SK-N-SH (cell line): ENCODE results near the gene TSG101. TPM values are rescaled to one million over a fixed set of nuclear protein-coding genes. Genes with fewer than 3 reads are reported as not detected.

ENCODE experiments used
- CTCF ChIA-PET: fragments of 300-600, 350-600 bp; formaldehyde crosslinking; extraction: SDS; loops from one replicate; lab custom pipeline; 2021; lab: Yijun Ruan, JAX
- POLR2A ChIA-PET: fragments of 350-600 bp; sonication (Branson Sonifier 250); formaldehyde crosslinking; extraction: SDS; loops from one replicate; lab custom pipeline; 2020; ENCODE audit warnings: antibody characterized with exemption, inconsistent platforms; lab: Yijun Ruan, JAX
- DNase-seq: peaks from one replicate; pipeline ENCODE4 v3.0.0; 2012
- H2AFZ ChIP-seq: fragments of 200-600 bp; sonication (generic); 2 replicates; pipeline ENCODE4 v1.8.1; 2016; ENCODE audit warnings: antibody characterized with exemption, mild to moderate bottlenecking, low read depth
- H3F3A ChIP-seq: fragments of 200-600 bp; sonication (generic); replicated peaks from 2 replicates; pipeline ENCODE3; 2016; ENCODE audit warnings: antibody characterized with exemption, mild to moderate bottlenecking; ENCODE audit not compliant: insufficient read depth
- H3K27ac ChIP-seq, 2 experiments: fragments of 200-500 bp in 1 of 2; fragments of 200-600 bp in 1 of 2; sonication (Bioruptor generic) in 1 of 2; sonication (generic), shearing (Covaris generic) in 1 of 2; 2 replicates each; pipeline versions ENCODE4 v1.5.1 to v1.6.1; 2014 to 2016; ENCODE audit warnings: low read depth in 2 of 2, inconsistent platforms in 1 of 2, low read length in 1 of 2, mild to moderate bottlenecking in 1 of 2, mixed read lengths in 1 of 2
- H3K27me3 ChIP-seq: fragments of 200-600 bp; sonication (generic), shearing (Covaris generic); 2 replicates; pipeline ENCODE4 v1.6.1; 2016; ENCODE audit warnings: mixed run types; ENCODE audit not compliant: insufficient read depth
- H3K36me3 ChIP-seq, 2 experiments: fragments of 200-500 bp in 1 of 2; fragments of 200-600 bp in 1 of 2; sonication (Bioruptor generic) in 1 of 2; sonication (generic) in 1 of 2; replicated peaks in 1 of 2; 2 replicates each; pipeline versions ENCODE3 to v1.5.1; 2014 to 2016; ENCODE audit warnings: low read length in 1 of 2, mild to moderate bottlenecking in 1 of 2; ENCODE audit not compliant: insufficient read depth in 2 of 2, control insufficient read depth in 1 of 2
- H3K4me1 ChIP-seq, 2 experiments: fragments of 200-500 bp in 1 of 2; fragments of 200-600 bp in 1 of 2; sonication (Bioruptor generic) in 1 of 2; sonication (generic), shearing (Covaris generic) in 1 of 2; 2 replicates each; pipeline versions ENCODE4 v1.5.1 to v1.6.1; 2014 to 2016; ENCODE audit warnings: low read depth in 1 of 2, low read length in 1 of 2, mixed run types in 1 of 2; ENCODE audit not compliant: insufficient read depth in 2 of 2, control insufficient read depth in 1 of 2
- H3K4me2 ChIP-seq: fragments of 200-600 bp; sonication (generic), shearing (Covaris generic); 2 replicates; pipeline ENCODE4 v1.6.1; 2017; ENCODE audit warnings: mixed run types
- H3K4me3 ChIP-seq, 2 experiments: fragments of 200-500 bp in 1 of 2; fragments of 200-600 bp in 1 of 2; sonication (Bioruptor generic) in 1 of 2; sonication (generic), shearing (Covaris generic) in 1 of 2; 2 replicates each; pipeline versions ENCODE4 v1.5.1 to v1.8.1; 2014 to 2016; ENCODE audit warnings: low read depth in 2 of 2, inconsistent platforms in 1 of 2, low read length in 1 of 2, mild to moderate bottlenecking in 1 of 2, mixed read lengths in 1 of 2, moderate library complexity in 1 of 2
- H3K79me2 ChIP-seq: fragments of 200-600 bp; sonication (generic); 2 replicates; pipeline ENCODE4 v1.8.1; 2017; ENCODE audit warnings: mild to moderate bottlenecking; ENCODE audit not compliant: insufficient read depth
- H3K9ac ChIP-seq: fragments of 200-600 bp; sonication (generic); 2 replicates; pipeline ENCODE4 v1.6.1; 2017; ENCODE audit warnings: mixed run types
- H3K9me2 ChIP-seq: fragments of 200-600 bp; sonication (generic); 2 replicates; pipeline ENCODE4 v1.6.1; 2017; ENCODE audit warnings: mixed run types
- H3K9me3 ChIP-seq: fragments of 200-600 bp; sonication (generic); 2 replicates; pipeline ENCODE4 v1.6.1; 2017; ENCODE audit warnings: mixed run types, mild to moderate bottlenecking, moderate library complexity
- H4K20me1 ChIP-seq: fragments of 200-600 bp; sonication (generic); 2 replicates; pipeline ENCODE4 v1.6.1; 2017; ENCODE audit warnings: mild to moderate bottlenecking, mixed run types; ENCODE audit not compliant: insufficient read depth
- CTCF ChIP-seq: fragments of 200-600 bp; sonication (generic); IDR thresholded peaks from 2 replicates; pipeline ENCODE4 v1.6.1; 2017; ENCODE audit warnings: antibody characterized with exemption, mild to moderate bottlenecking, moderate library complexity
- FOSL2 ChIP-seq: IDR thresholded peaks from 2 replicates; pipeline ENCODE4 v1.4.0; 2012; ENCODE audit warnings: low read depth, mild to moderate bottlenecking, moderate library complexity, borderline replicate concordance
- GATA2 ChIP-seq: sonication (generic); formaldehyde crosslinking; IDR thresholded peaks from 2 replicates; pipeline ENCODE4 v1.5.0; 2020; ENCODE audit warnings: mild to moderate bottlenecking, missing genetic modification reagents
- IRF3 ChIP-seq: fragments of 150-350 bp; IDR thresholded peaks from 2 replicates; pipeline ENCODE4 v1.6.1; 2016; ENCODE audit warnings: mild to moderate bottlenecking, low read depth, low read length
- NFIC ChIP-seq: IDR thresholded peaks from 2 replicates; pipeline ENCODE4 v1.4.0; 2012; ENCODE audit warnings: borderline replicate concordance
- USF1 ChIP-seq: IDR thresholded peaks from 2 replicates; pipeline ENCODE4 v1.4.0; 2012; ENCODE audit warnings: low read depth, borderline replicate concordance
- WGBS: methylation state at CpG from one replicate; pipeline ENCODE4 v1.1.6; 2017; ENCODE audit warnings: low lambda C conversion rate; 5-methylcytosine and 5-hydroxymethylcytosine counted together
- polyA plus RNA-seq, 3 experiments: library from polyadenylated mRNA; depleted of rRNA; stranded (reverse); fragments of >200 nt; gene quantifications; 2 replicates each; pipeline ENCODE4 v1.2.3, GENCODE V29; 2012

TSG101 gene
- polyA plus RNA-seq, 1 of the 3 experiments (the other 2 are of a cell fraction) = 164 TPM

- H3K4me2 ChIP-seq = no peak overlapping the region
- no peak overlapping the region for H3K27ac ChIP-seq
- CTCF ChIA-PET = interaction anchor here (1.3 kb wide), 1 partner anchor 377 kb away, joined by 4 read pairs; no protein-coding TSS in a partner anchor
- DNase-seq = no peak
- H3K4me3 ChIP-seq = no peak overlapping the region
- H3K9ac ChIP-seq = no peak overlapping the region
- H3F3A ChIP-seq = peaks cover 9% of the 10 kb centered on the region
- H3K36me3 ChIP-seq = peaks cover 44 to 77% of the 10 kb centered on the region in 2 experiments
- H3K27me3 ChIP-seq = no peaks in the 10 kb centered on the region
- no peaks in the 10 kb centered on the region for H3K9me2 ChIP-seq
- no peak overlapping the region for H2AFZ ChIP-seq
- H3K79me2 ChIP-seq = peaks cover 12% of the 10 kb centered on the region; the same call in 1 of the 2 replicates
- H4K20me1 ChIP-seq = no peaks in the 10 kb centered on the region; the same call in 1 of the 2 replicates
- no peaks in the 10 kb centered on the region for H3K9me3 ChIP-seq
- POLR2A ChIA-PET = no interaction called here
- no peak for TF ChIP-seq GATA2
- TF ChIP-seq NFIC = peak; percentile 23; the same call in 1 of the 2 replicates
- TF ChIP-seq, all 33 proteins: peak for 1
- H3K4me1 ChIP-seq = peaks cover 0 to 11% of the 10 kb centered on the region in 2 experiments; a peak in 2 of 4 replicates
These were observed 33.9 kb downstream of the TSG101 start for GRCh38 chr11:18492888-18493287.

- no peak overlapping the region for H3K4me2 ChIP-seq
- no peaks in the 10 kb centered on the region; the same call in 1 of the 2 replicates for H4K20me1 ChIP-seq
- no peak overlapping the region for H3K9ac ChIP-seq
- H3K36me3 ChIP-seq = peaks cover 37 to 70% of the 10 kb centered on the region in 2 experiments
- H3K4me1 ChIP-seq = peaks cover 0 to 11% of the 10 kb centered on the region in 2 experiments; a peak in 2 of 4 replicates
- H3K9me3 ChIP-seq = no peaks in the 10 kb centered on the region
- no peak overlapping the region for H3K27ac ChIP-seq
- H3K79me2 ChIP-seq = peaks cover 12% of the 10 kb centered on the region; the same call in 1 of the 2 replicates
- no peak for TF ChIP-seq CTCF
- no peak for TF ChIP-seq FOSL2
- no peak for TF ChIP-seq IRF3
- TF ChIP-seq USF1 = no peak
- DNase-seq = no peak
- ChIA-PET POLR2A (no interaction called here), CTCF (no interaction called here)
- no peak overlapping the region for H3K4me3 ChIP-seq
- WGBS = 90% methylated on average over 2 of the region's 2 CpGs
- H2AFZ ChIP-seq = no peak overlapping the region
- H3F3A ChIP-seq = peaks cover 9% of the 10 kb centered on the region
- H3K9me2 ChIP-seq = no peaks in the 10 kb centered on the region
- no peaks in the 10 kb centered on the region for H3K27me3 ChIP-seq
These were observed 34.8 kb downstream of the TSG101 start for GRCh38 chr11:18491924-18492323.
